Astrocyte (in vitro differentiated cells and primary cell): ENCODE results near the gene SIGLEC9.

Experiments used
- CTCF ChIP-seq: IDR thresholded peaks from 2 replicates; pipeline ENCODE4 v1.5.1; 2011; ENCODE audit warnings: low read depth, mild to moderate bottlenecking, inconsistent platforms, low read length, moderate library complexity; ENCODE audit not compliant: insufficient read depth
- EZH2 ChIP-seq: IDR thresholded peaks from 2 replicates; pipeline ENCODE4 v1.6.1; 2012; ENCODE audit warnings: mild to moderate bottlenecking, low read length, inconsistent platforms; ENCODE audit not compliant: insufficient read depth

GRCh38 chr19:51082611-51083010 lies 42.1 kb upstream of the SIGLEC9 start, which contains the start of gene KLK14:
- no peak for TF ChIP-seq CTCF
- no peak for TF ChIP-seq EZH2
